Common myeloid progenitor, CD34-positive (primary cell): Measurements from ENCODE around the gene SWAP70.

ENCODE experiments used
- CTCF ChIA-PET: fragments of 350-600 bp; sonication (Branson Sonifier 250); formaldehyde crosslinking; loops from one replicate; lab custom pipeline; 2021; ENCODE audit warnings: antibody characterized with exemption; lab: Charles Lee
- POLR2A ChIA-PET: fragments of 350-600 bp; sonication (Branson Sonifier 250); formaldehyde crosslinking; loops from one replicate; lab custom pipeline; 2021; ENCODE audit warnings: antibody characterized with exemption; lab: Charles Lee
- DNase-seq, 3 donors: peaks; one replicate each; pipeline versions ENCODE4 v3.0.0 to v3.0.0-alpha.2; 2013
- H3K27ac ChIP-seq, 2 experiments: 1 replicate in 1 of 2; 2 replicates in 1 of 2; pipeline ENCODE4 v1.7.0; 2013; ENCODE audit warnings: inconsistent platforms in 2 of 2, low read length in 2 of 2, mild to moderate bottlenecking in 2 of 2, low read depth in 1 of 2, moderate library complexity in 1 of 2; ENCODE audit not compliant: severe bottlenecking in 2 of 2, insufficient read depth in 1 of 2, poor library complexity in 1 of 2
- H3K27me3 ChIP-seq, 5 experiments: replicated peaks in 2 of 5; 1 replicate in 3 of 5; 2 replicates in 2 of 5; pipeline versions ENCODE4 v1.6.1 to v1.7.0; 2013; ENCODE audit warnings: low read length in 4 of 5, mild to moderate bottlenecking in 2 of 5, moderate library complexity in 2 of 5, inconsistent platforms in 1 of 5; ENCODE audit not compliant: insufficient read depth in 5 of 5, control insufficient read depth in 4 of 5
- H3K36me3 ChIP-seq, 4 experiments: 1 replicate in 2 of 4; 2 replicates in 2 of 4; pipeline versions ENCODE4 v1.6.1 to v1.7.0; 2013; ENCODE audit warnings: low read length in 3 of 4, control low read depth in 1 of 4, mild to moderate bottlenecking in 1 of 4; ENCODE audit not compliant: control insufficient read depth in 4 of 4, insufficient read depth in 4 of 4
- H3K4me1 ChIP-seq, 4 experiments: 1 replicate in 3 of 4; 2 replicates in 1 of 4; pipeline versions ENCODE4 v1.6.1 to v1.7.1; 2013; ENCODE audit warnings: low read length in 3 of 4, mild to moderate bottlenecking in 3 of 4, control low read depth in 1 of 4, inconsistent platforms in 1 of 4, moderate library complexity in 1 of 4; ENCODE audit not compliant: control insufficient read depth in 4 of 4, insufficient read depth in 4 of 4; ENCODE audit errors: control extremely low read depth in 1 of 4
- H3K4me3 ChIP-seq, 7 experiments: 1 replicate in 4 of 7; 2 replicates in 3 of 7; pipeline versions ENCODE4 v1.5.1 to v1.7.0; 2013; ENCODE audit warnings: mild to moderate bottlenecking in 7 of 7, low read length in 6 of 7, moderate library complexity in 6 of 7, inconsistent platforms in 2 of 7, low read depth in 2 of 7, control low read depth in 1 of 7; ENCODE audit not compliant: insufficient read depth in 4 of 7, control insufficient read depth in 1 of 7; ENCODE audit errors: extremely low read depth in 1 of 7
- H3K9me3 ChIP-seq, 5 experiments: 1 replicate in 4 of 5; 2 replicates in 1 of 5; pipeline versions ENCODE4 v1.6.1 to v1.7.1; 2013; ENCODE audit warnings: low read length in 4 of 5, mild to moderate bottlenecking in 2 of 5, inconsistent platforms in 1 of 5, low read depth in 1 of 5, moderate library complexity in 1 of 5; ENCODE audit not compliant: control insufficient read depth in 4 of 5, insufficient read depth in 2 of 5; ENCODE audit errors: control extremely low read depth in 1 of 5
- WGBS: methylation state at CpG from one replicate; pipeline ENCODE4 v1.1.5; 2013; ENCODE audit not compliant: insufficient coverage; 5-methylcytosine and 5-hydroxymethylcytosine counted together

Gene SWAP70

GRCh38 chr11:9772218-9772617 is 108.3 kb downstream of the SWAP70 start:
- POLR2A ChIA-PET: no interaction called here

GRCh38 chr11:9773524-9773923 is 109.6 kb downstream of the SWAP70 start:
- Histone ChIP-seq H3K36me3 (peaks cover 0 to 10% (median 2%) of the 10 kb centered on the region in 4 experiments), H3K4me1 (no peaks in the 10 kb centered on the region), H3K4me3 (no peak overlapping the region), H3K9me3 (no peaks in the 10 kb centered on the region), H3K27ac (no peak overlapping the region), H3K27me3 (no peaks in the 10 kb centered on the region)
- POLR2A ChIA-PET: interaction anchor here (0.6 kb wide), 1 partner anchor 80 kb away, joined by 3 read pairs; no protein-coding TSS in a partner anchor
- no peak for DNase-seq
- WGBS: 83% methylated on average over 1 of the region's 2 CpGs
- CTCF ChIA-PET: no interaction called here

More at GRCh38 chr11:9772218-9772617, 108.3 kb downstream of the SWAP70 start:
- no peaks in the 10 kb centered on the region for H3K9me3 ChIP-seq
- H3K4me1 ChIP-seq: no peaks in the 10 kb centered on the region
- 97% methylated on average over 4 of the region's 4 CpGs for WGBS
- no peaks in the 10 kb centered on the region for H3K27me3 ChIP-seq
- no peak for DNase-seq
- no peak overlapping the region for H3K27ac ChIP-seq
- peaks cover 0 to 4% (median 0%) of the 10 kb centered on the region in 4 experiments for H3K36me3 ChIP-seq
- no peak overlapping the region for H3K4me3 ChIP-seq
- CTCF ChIA-PET: no interaction called here

GRCh38 chr11:9774109-9774508 is 110.2 kb downstream of the SWAP70 start:
- Histone ChIP-seq H3K9me3 (no peaks in the 10 kb centered on the region), H3K4me1 (no peaks in the 10 kb centered on the region), H3K4me3 (no peak overlapping the region), H3K36me3 (peaks cover 0 to 11% (median 2%) of the 10 kb centered on the region in 4 experiments), H3K27ac (no peak overlapping the region), H3K27me3 (no peaks in the 10 kb centered on the region)
- no peak for DNase-seq
- POLR2A ChIA-PET: interaction anchor here (0.6 kb wide), 1 partner anchor 80 kb away, joined by 3 read pairs; no protein-coding TSS in a partner anchor
- CTCF ChIA-PET: no interaction called here

- no peak for DNase-seq
- POLR2A ChIA-PET: no interaction called here
- CTCF ChIA-PET: interaction anchor here (0.9 kb wide), 1 partner anchor 16 kb away, joined by 3 read pairs; no protein-coding TSS in a partner anchor
- Histone ChIP-seq H3K27ac (no peak overlapping the region), H3K27me3 (no peaks in the 10 kb centered on the region), H3K9me3 (no peaks in the 10 kb centered on the region), H3K4me1 (no peaks in the 10 kb centered on the region), H3K4me3 (no peak overlapping the region), H3K36me3 (peaks cover 0 to 18% (median 5%) of the 10 kb centered on the region in 4 experiments)
- 93% methylated on average over 3 of the region's 6 CpGs for WGBS
Measured at GRCh38 chr11:9774591-9775397, 110.9 kb downstream of the SWAP70 start.

- no peaks in the 10 kb centered on the region for H3K4me1 ChIP-seq
- H3K27ac ChIP-seq: no peak overlapping the region
- DNase-seq: no peak
- no CpG with 5 or more reads among the region's 2 CpGs for WGBS
- CTCF ChIA-PET: interaction anchor here (0.9 to 1.4 kb wide), 2 partner anchors 8 to 17 kb away, joined by 3 to 4 read pairs; no protein-coding TSS in a partner anchor
- POLR2A ChIA-PET: interaction anchor here (0.6 kb wide), 1 partner anchor 13 kb away, joined by 5 read pairs; no protein-coding TSS in a partner anchor
- no peak overlapping the region for H3K4me3 ChIP-seq
- H3K27me3 ChIP-seq: no peaks in the 10 kb centered on the region
- H3K9me3 ChIP-seq: no peaks in the 10 kb centered on the region
- H3K36me3 ChIP-seq: peaks cover 1 to 24% (median 8%) of the 10 kb centered on the region in 4 experiments
Measured at GRCh38 chr11:9775398-9775779, 111.5 kb downstream of the SWAP70 start.

- H3K27me3 ChIP-seq: no peaks in the 10 kb centered on the region
- H3K4me1 ChIP-seq: no peaks in the 10 kb centered on the region
- H3K4me3 ChIP-seq: no peak overlapping the region
- ChIA-PET CTCF (interaction anchor here (0.6 to 1.4 kb wide), 2 partner anchors 9 to 33 kb away, joined by 3 to 4 read pairs; no protein-coding TSS in a partner anchor), POLR2A (interaction anchor here (0.6 kb wide), 1 partner anchor 12 kb away, joined by 5 read pairs; no protein-coding TSS in a partner anchor)
- peaks cover 6 to 32% (median 15%) of the 10 kb centered on the region in 4 experiments for H3K36me3 ChIP-seq
- H3K9me3 ChIP-seq: no peaks in the 10 kb centered on the region
- no CpG with 5 or more reads among the region's 1 CpG for WGBS
- no peak overlapping the region for H3K27ac ChIP-seq
- no peak for DNase-seq
Measured at GRCh38 chr11:9776203-9776602, 112.3 kb downstream of the SWAP70 start.

- no peaks in the 10 kb centered on the region for H3K4me1 ChIP-seq
- ChIA-PET CTCF (interaction anchor here (1.4 kb wide), 1 partner anchor 10 kb away, joined by 4 read pairs; no protein-coding TSS in a partner anchor), POLR2A (interaction anchor here (0.6 kb wide), 1 partner anchor 11 kb away, joined by 4 read pairs; no protein-coding TSS in a partner anchor)
- no peak overlapping the region for H3K4me3 ChIP-seq
- DNase-seq: no peak
- no peaks in the 10 kb centered on the region for H3K9me3 ChIP-seq
- H3K27ac ChIP-seq: no peak overlapping the region
- WGBS: 100% methylated on average over 1 of the region's 2 CpGs
- H3K27me3 ChIP-seq: no peaks in the 10 kb centered on the region
- H3K36me3 ChIP-seq: peaks cover 6 to 40% (median 16%) of the 10 kb centered on the region in 4 experiments
Measured at GRCh38 chr11:9777066-9777465, 113.2 kb downstream of the SWAP70 start.
